T follicular helper cell (primary cell): ENCODE data around the gene PRORP.
"Not testable (repeated sequence)": the region's sequence is repeated elsewhere in the genome, so short reads cannot be mapped to it uniquely, and the experiment has no call there.

ENCODE experiments used
- DNase-seq: peaks from one replicate; pipeline ENCODE4 v3.0.0-alpha.2; 2020; ENCODE audit warnings: low read depth

The PRORP gene

DNA sequence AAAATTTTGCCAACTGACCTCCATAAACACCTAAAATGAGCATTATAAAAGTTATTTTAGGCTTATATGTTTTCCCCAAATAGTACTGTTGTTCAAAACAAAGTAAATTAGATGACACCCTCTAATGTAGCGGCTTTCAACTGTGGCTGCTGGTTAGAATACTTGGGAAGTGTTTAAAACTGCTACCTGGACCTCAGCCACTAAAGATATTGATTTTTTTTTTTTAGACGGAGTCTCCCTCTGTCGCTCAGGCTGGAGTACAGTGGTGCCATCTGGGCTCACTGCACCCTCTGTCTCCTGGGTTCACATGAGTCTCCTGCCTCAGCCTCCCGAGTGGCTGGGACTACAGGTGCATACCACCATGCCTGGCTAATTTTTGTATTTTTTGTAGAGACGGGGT is 16.2 kb downstream of the PRORP start:
- DNase-seq = no peak

DNA sequence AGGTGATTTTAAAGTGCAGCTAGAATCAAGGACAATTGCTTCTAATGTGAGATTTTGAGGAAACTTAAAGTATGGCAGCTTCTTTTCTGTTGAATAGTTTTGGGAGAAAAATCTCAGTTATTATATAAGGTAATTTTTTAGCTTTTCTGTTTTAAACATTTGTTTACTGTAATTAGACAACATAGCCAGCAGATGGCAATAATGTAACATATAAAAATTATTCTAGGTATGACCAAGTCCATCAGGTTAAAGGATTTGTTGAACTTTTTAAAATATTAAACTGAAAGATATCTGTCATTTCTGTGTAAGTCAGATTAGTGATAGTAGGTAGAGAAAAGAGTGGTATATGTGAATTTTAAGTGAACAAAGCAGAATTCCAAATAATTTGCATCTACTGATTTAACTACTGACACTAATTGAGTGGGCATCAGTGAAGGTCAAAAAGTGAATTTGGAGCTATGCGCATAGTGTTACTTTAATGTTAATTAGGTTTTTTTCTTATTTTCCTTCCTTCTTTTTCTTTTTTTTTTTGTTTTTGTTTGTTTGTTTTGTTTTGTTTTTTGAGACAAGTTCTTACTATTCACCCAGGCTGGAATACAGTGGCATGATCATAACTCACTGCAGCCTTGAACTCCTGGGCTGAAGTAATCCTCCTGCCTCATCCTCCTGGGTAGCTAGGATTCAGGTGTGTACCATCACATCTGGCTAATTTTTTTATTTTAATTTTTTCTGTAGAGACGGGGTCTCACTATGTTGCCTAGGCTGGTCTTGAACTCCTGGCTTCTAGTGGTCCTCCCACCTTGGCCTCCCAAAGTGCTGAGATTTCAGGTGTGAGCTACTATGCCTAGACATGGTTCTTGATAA is 18.6 kb downstream of the PRORP start:
- no peak for DNase-seq

DNA sequence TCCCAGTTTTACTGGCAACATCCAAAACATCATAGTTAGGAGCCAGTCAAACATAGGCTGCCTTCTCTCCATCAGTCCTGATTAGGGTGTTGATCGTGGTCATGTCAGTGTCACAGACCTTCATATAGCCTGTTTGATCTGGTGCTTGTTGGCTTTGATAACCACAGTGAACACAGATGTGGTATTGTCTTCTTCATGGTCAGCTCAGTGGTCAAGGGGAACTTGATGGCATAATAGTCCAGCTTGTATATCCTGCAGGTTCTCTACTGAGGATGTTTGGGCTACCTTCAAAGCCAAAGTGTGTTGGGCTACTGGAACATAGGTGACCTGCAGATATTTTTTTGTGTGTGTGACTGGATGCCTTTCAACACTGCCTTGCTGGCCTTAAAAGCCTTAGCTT is 21.7 kb downstream of the PRORP start:
- DNase-seq = no peak

DNA sequence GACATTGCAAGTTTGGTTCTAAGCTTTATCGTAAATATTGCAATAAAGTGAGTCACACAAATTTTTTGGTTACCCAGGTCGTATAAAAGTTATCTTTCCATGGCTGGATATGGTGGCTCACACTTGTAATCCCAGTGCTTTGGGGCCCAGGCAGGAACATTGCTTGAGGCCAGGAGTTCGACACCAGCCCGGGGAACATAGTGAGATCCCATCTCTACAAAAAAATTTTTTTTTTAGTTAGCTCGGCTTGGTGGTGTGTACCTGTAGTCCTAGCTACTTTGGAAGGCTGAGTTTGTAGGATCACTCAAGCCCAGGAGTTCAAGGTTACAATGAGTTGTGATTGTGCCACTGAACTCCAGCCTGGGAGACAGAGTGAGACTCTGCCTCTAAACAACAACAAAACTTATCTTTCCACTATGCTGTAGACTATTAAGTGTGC is 24.4 kb downstream of the PRORP start:
- no peak for DNase-seq

DNA sequence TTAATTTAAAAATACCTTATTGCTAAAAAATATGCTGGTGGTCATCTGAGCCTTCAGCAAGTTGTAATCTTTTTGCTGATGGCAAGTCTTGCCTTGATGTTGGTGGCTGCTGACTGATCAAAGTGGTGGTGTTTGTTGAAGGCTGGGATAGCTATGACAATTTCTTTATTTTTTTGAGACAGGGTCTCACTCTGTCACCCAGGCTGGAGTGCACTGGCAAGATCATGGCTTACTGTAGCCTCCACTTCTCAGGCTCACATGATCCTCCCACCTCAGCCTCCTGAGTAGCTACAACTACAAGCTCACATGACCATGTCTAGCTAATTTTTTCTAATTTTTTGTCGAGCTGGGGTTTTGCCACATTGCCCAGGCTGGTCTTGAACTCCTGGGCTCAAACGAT is 24.8 kb downstream of the PRORP start:
- DNase-seq = no peak

DNA sequence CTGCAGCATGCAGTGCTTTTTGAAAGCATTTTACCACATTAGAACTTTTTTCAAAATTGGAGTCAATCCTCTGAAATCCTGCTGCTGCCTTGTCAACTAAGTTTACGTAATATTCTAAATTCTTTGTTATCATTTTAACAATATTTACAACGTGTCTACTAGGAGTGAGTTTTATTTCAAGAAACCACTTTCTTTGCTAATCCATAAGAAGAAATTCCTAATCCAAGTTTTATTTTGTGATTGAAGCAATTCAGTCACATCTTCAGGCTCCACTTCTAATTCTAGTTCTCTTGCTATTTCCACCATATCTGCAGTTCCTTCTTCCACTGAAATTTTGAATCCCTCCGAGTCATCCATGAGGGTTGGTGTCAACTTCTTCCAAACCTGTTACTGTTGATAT is 25.4 kb downstream of the PRORP start:
- DNase-seq = no peak

DNA sequence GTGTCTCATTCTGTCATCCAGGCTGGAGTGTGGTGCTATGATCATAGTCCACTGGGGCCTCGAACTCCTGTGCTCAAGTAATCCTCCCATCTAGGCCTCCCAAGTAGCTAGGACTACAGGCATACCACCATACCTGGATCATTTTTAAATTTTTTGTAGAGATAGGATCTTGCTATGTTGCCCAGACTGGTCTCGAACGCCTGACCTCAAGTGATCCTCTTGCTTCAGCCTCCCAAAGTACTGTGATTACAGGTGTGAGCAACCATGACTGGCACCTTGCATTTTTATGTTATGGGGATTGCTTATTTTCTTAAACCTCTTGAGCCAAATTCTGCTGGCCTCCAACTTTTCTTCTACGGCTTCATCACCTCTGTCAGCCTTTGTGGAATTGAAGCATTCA is 26.9 kb downstream of the PRORP start:
- no peak for DNase-seq

DNA sequence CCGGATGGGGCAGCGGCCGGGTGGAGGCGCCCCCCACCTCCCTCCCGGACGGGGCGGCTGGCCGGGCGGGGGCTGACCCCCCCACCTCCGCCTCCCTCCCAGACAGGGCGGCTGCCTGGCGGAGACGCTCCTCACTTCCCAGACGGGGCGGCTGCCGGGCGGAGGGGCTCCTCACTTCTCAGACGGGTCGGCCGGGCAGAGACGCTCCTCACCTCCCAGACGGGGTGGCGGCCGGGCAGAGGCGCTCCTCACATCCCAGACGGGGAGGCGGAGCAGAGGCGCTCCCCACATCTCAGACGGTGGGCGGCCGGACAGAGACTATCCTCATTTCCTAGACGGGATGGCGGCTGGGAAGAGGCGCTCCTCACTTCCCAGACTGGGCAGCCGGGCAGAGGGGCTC is 30.2 kb downstream of the PRORP start:
- DNase-seq = not testable (repeated sequence)

DNA sequence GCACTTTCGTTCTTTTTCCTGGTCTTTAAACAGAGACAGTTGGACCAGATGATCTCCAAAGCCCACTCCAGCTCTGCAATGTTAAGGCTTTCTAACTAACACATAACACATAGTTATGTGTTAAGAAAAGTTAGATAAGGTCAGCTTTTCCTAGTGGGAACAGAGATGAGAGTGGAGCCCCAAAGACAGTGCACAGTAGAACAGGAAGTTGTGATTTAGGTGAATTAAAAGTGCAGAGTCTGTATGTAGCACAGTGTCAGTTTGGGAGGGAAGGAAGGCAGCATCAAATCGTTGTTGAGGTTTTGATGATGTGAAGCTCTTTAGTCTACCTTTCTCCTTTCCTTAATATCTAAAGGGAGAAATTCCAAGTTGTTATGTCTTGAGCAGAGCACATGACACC is 31.7 kb downstream of the PRORP start:
- DNase-seq = no peak

DNA sequence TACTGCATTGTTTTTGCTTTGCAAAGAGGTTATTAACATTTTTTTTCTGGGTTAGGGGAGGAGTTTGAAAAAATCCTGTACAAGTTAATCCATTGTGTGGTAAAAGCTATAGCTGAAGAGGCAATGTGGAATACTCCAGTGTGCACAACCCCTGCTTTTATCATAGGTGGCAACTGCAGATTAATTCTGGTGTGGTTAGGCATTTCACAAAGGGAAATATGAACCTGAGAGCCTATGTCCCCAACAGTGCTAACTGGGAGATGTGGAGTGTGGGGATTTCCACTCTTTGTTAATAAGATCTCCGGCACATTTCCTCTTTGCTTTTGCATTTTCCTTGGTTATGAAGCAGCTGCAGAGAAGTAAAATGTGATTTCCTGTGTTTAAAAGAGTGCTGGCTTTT is 33.6 kb downstream of the PRORP start:
- no peak for DNase-seq

DNA sequence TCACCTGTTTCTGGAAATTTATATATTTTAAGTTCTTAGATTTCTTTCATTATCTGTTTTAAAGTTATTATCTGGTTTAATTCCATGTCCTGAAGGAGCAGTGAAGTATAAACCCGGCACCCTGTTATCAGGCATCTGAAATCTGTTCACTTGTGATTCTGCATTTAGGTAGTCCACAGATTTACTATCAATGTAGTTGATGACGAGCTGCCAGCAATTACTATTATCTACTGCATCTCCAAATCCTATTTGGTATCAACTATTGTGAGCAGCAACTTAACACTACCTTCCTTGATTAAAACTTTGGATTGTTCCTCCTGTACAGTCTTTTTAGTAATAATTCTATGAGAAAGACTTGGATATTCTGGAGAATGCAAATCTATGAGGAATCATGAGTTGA is 36.1 kb downstream of the PRORP start:
- DNase-seq = no peak

DNA sequence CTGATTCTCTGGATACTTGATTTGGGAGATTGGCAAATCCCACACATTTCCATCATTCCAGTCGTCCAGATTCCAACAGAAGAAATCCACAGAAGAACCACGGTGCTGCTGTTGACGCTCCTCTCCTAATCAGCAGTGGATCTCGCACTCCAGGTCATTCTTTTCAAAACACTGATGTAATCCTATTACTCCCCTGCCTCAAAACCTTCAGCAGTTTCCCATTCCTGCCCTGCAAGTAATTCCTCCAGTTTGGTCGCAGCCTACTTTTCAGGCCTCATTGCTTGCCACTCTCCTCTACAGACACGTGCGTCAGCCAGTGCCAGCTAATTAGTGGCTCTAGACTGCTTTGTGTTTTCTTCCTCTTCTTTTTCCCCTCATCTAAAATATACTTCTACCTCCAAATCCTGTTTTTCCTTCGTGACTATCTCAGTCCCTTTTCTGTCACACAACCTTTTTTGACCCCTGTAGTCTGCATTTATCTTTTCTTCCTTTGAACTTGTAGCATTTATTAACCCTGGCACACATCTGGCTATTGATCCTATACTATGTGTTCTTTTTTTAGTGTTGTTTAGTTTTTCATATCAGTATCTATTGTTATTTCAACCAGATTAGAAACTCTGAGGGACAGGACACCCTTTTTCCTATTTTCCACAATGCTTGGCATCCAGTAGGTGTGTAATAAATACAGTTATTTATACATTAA is 36.8 kb downstream of the PRORP start:
- DNase-seq = no peak

DNA sequence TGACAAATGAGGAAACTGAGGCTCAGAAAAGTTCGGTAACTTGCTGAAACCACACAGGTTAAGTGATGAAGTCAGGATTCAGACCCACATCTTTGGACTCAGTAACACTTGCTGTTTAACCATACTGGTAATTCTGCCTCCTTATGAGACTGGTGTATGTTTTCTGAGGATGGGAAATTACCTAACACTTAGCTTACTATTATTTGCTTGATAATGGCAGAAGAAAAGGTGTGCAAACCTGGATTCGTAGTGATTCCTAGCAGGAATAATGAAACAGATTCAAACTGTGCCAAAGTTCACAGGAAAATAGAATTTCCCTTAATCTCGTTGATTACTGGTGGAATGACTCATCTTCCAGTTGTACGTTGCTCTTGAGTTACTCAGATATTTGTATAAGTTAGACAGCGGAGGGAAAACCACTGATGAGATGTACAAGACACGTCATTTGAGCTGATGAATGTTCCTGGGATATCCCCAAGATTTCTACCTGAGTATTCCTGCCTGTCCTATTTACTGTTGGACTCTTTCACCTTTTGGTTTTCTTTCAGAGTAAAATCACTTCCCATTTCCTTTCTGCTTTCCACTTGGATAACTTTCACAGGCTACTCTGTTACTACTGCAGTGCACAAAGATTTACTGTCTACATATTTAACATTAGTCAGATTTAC is 37.5 kb downstream of the PRORP start:
- DNase-seq = no peak

DNA sequence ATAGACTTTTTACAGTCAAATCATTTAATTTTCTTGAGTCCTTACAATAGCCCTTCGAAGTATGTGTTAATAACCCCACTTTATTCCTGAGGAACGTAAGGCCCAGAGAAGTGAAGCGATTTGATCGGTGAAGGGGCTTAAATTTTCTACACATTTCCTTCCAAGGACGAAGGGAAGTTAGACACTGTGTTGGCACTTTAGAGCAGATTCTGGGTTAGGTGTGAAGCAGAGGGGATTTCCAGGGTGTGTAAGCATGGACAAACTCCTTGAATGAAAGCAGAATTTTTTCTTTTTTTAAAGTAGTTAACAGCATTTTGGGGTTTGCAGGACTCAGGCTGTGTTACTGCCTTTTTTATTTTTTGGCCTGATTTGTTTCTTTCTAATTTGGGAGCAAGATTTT is 38.9 kb downstream of the PRORP start:
- DNase-seq = no peak

DNA sequence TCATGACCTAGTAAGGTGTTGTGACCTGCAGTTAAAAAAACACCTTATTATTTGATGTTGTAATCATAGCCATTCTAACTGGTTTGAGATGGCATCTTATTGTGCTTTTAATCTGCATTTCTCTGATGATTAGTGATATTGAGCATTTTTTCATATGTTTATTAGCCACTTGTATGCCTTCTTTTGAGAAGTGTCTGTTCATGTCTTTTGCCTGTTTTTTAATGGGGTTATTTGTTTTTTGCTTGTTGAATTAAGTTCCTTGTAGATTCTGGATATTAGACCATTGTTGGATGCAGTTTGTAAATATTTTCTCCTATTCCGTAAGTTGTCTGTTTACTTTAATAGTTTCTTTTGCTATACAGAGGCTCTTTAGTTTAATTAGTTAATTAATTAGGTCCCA is 41.0 kb downstream of the PRORP start:
- no peak for DNase-seq

DNA sequence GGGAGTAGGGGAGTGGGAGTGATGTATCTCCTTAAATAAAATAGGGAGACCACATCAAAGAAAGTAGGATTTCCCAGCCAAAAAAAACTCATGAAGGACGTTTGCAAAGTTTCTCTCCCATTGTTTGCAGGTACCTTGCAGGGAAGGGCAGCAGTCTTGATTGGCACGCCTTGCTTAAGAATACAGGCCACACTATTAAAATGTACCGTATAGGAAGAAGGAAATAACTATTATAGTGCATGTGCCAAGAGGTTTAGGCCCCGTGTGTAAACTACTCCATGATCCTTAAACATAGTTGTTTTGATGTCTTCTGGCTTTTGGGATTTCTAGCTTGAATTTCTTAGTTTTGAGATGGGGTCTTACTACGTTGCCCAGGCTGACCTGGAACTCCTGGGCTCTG is 42.5 kb downstream of the PRORP start:
- DNase-seq = no peak

DNA sequence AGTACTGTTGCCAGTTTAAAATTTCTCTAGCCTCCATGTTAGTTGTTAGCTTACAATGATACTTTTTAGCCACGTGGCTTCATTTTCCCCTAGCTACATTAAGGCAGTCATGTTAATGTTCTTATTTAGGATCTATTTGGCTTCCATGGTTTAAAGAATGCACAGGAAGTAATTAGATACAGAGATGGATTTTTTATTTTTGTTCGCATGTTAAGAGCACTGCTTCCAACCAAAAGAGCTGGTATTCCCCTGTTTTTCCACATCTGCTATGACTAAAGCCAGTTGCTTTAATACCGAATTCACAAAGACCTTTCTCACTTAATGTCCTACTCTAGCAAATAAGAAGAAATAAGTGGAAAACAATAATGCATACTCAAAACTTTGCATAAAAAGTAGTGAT is 45.1 kb downstream of the PRORP start:
- no peak for DNase-seq
